Activated CD4-positive, alpha-beta memory T cell treated with anti-CD3 and anti-CD28 coated beads, Interleukin-2, amount 10 ng/mL, durations not matched to agents 7 days and 5 days (primary cell): ENCODE data around the gene SLC25A24. TPM values are rescaled to one million over a fixed set of nuclear protein-coding genes. Genes with fewer than 3 reads are reported as not detected.
"Not testable (repeated sequence)": the region's sequence is repeated elsewhere in the genome, so short reads cannot be mapped to it uniquely, and the experiment has no call there.

ENCODE experiments used
- CTCF ChIA-PET: fragments of 350-600 bp; sonication (Branson Sonifier 250); formaldehyde crosslinking; loops from one replicate; lab custom pipeline; 2021; ENCODE audit warnings: antibody characterized with exemption, inconsistent platforms; lab: Charles Lee
- POLR2A ChIA-PET: fragments of 350-600 bp; sonication (Branson Sonifier 250); formaldehyde crosslinking; loops from one replicate; lab custom pipeline; 2021; ENCODE audit warnings: antibody characterized with exemption; lab: Charles Lee
- DNase-seq: peaks from one replicate; pipeline ENCODE4 v3.0.0-alpha.2; 2020
- H3K27ac Mint-ChIP-seq: one replicate; pipeline ENCODE4 v1.8.0; 2021; ENCODE audit warnings: mild to moderate bottlenecking, mixed read lengths
- H3K27me3 Mint-ChIP-seq: one replicate; pipeline ENCODE4 v1.8.0; 2021; ENCODE audit warnings: mixed read lengths
- H3K36me3 Mint-ChIP-seq: one replicate; pipeline ENCODE4 v1.8.0; 2021; ENCODE audit warnings: low read depth, mixed read lengths
- H3K4me1 Mint-ChIP-seq: one replicate; pipeline ENCODE4 v1.8.0; 2021; ENCODE audit warnings: mixed read lengths
- H3K4me3 Mint-ChIP-seq: one replicate; pipeline ENCODE4 v1.8.0; 2021; ENCODE audit warnings: mild to moderate bottlenecking, mixed read lengths
- H3K9me3 Mint-ChIP-seq: one replicate; pipeline ENCODE4 v1.8.0; 2021; ENCODE audit warnings: mixed read lengths
- total RNA-seq, 2 experiments: library from RNA; stranded (reverse); gene quantifications; one replicate each; pipeline ENCODE4 v1.2.3, GENCODE V29; 2021

The SLC25A24 gene
- total RNA-seq, 2 experiments from 2014 or later, result 32.5 to 33.2 TPM

DNA sequence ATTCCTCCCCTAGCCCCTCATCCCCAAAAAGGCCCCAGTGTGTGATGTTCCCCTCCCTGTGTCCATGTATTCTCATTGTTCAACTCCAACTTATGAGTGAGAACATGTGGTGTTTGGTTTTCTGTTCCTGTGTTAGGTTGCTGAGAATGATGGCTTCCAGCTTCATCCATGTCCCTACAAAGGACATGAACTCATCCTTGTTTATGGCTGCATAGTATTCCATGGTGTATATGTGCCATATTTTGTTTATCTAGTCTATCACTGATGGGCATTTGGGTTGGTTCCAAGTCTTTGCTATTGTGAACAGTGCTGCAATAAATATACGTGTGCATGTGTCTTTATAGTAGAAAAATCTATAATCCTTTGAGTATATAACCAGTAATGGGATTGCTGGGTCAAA is 55.6 kb downstream of the SLC25A24 start:
- H3K27ac Mint-ChIP-seq, H3K4me1 Mint-ChIP-seq, CTCF ChIA-PET, H3K4me3 Mint-ChIP-seq, H3K27me3 Mint-ChIP-seq, H3K9me3 Mint-ChIP-seq, DNase-seq, POLR2A ChIA-PET: not testable (repeated sequence)
- H3K36me3 Mint-ChIP-seq, result peaks cover 64% of the 10 kb centered on the region

DNA sequence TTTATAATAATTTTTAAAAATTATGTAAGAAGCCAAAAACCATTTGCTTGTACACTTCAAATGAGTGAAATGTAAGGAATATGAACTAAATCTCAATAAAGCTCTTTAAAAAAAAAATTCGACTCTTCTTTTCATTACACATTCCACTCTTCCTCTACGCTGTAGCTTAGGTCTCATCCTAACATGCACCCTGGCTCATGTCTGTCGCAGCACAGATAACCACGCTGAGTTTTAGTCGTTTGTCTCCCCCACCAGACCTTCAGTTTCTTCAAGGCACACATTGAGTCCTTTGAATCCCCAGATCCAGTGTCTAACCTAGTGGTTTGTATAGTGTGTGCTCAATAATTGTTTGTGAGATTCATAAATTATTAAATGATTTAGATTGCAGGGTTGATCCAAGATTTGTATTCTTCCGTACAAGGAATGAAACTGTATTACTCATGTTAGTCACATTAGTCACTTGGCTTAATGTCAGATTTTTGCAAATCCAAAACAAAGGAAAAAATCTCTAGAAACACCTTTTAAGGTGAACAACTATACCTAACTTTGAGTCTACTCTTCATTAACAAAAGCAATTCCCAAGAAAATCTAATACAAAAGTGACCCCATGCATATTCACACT is 57.3 kb downstream of the SLC25A24 start:
- POLR2A ChIA-PET, result no interaction called here
- no peak overlapping the region for H3K27ac Mint-ChIP-seq

DNA sequence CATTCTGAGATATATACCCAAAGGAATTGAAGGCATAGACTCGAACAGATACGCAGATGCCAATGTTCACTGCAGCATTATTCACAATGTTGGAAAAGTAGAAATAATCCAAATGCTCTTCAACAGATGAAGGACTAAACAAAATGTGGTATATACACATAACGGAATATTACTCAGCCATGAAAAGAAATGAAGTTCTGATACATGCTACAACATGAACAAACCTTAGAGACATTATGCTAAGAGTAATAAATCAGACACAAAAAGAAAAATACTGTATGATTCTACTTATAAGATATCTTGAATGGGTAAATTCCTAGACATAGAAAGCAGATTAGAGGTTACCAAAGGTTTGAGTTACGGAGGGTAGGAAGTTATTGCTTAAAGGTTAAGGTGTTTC is 57.9 kb downstream of the SLC25A24 start:
- H3K27ac Mint-ChIP-seq, result no peak overlapping the region
- no peaks in the 10 kb centered on the region for H3K27me3 Mint-ChIP-seq
- CTCF ChIA-PET, result interaction anchor here (0.5 kb wide), 1 partner anchor 1002 kb away, joined by 4 read pairs; no protein-coding TSS in a partner anchor
- H3K36me3 Mint-ChIP-seq, result peaks cover 60% of the 10 kb centered on the region
- no peak overlapping the region for H3K4me3 Mint-ChIP-seq
- H3K9me3 Mint-ChIP-seq, result no peaks in the 10 kb centered on the region
- H3K4me1 Mint-ChIP-seq, result no peaks in the 10 kb centered on the region
- no peak for DNase-seq
- POLR2A ChIA-PET, result no interaction called here

More for the DNA sequence above, 57.3 kb downstream of the SLC25A24 start:
- H3K4me3 Mint-ChIP-seq, result no peak overlapping the region
- CTCF ChIA-PET, result no interaction called here
- no peaks in the 10 kb centered on the region for H3K4me1 Mint-ChIP-seq
- H3K36me3 Mint-ChIP-seq, result peaks cover 62% of the 10 kb centered on the region
- DNase-seq, result no peak
- no peaks in the 10 kb centered on the region for H3K27me3 Mint-ChIP-seq
- H3K9me3 Mint-ChIP-seq, result no peaks in the 10 kb centered on the region

DNA sequence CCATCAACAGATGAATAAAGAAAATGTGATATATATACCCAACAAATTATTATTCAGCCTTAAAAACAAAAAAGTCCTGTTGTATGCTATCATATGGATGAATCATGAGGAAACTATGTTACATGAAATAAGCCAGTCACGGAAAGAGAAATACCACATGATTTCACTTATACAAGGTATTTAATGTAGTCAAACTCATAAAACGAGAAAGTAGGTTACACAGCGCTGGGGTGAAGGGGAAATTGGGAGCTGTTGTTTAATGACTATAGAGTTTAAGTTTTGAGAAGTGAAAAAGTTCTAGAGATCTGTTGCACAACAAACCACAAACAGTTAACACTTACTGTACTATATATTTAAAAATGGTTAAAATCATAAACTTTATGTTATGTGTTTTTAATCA is 58.5 kb downstream of the SLC25A24 start:
- Mint-ChIP-seq H3K36me3 (peaks cover 56% of the 10 kb centered on the region), H3K27ac (no peak overlapping the region), H3K27me3 (no peaks in the 10 kb centered on the region), H3K9me3 (no peaks in the 10 kb centered on the region), H3K4me1 (no peaks in the 10 kb centered on the region), H3K4me3 (no peak overlapping the region)
- ChIA-PET POLR2A (no interaction called here), CTCF (interaction anchor here (0.5 kb wide), 1 partner anchor 1001 kb away, joined by 4 read pairs; no protein-coding TSS in a partner anchor)
- DNase-seq, result no peak

DNA sequence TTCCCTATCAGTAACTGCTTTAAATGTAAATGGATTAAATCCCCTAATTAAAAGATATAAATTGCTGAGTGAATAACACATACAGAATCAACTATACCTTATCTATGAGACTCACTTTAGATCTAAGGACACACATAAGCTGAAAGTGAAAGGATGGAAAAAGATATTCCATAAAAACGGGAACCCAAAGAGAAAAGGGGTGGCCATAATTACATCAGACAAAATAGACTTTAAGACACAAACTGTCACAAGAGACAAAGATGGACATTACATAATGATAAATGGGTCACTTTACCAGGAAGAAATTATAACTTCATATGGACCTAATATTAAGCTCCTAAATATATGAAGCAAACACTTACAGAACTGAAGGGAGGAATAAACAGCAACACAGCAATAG is 59.2 kb downstream of the SLC25A24 start:
- no peak for DNase-seq
- ChIA-PET CTCF (interaction anchor here (0.7 kb wide), 1 partner anchor 551 kb away, joined by 3 read pairs; no protein-coding TSS in a partner anchor), POLR2A (no interaction called here)
- Mint-ChIP-seq H3K27me3 (no peaks in the 10 kb centered on the region), H3K27ac (no peak overlapping the region), H3K36me3 (peaks cover 53% of the 10 kb centered on the region), H3K9me3 (no peaks in the 10 kb centered on the region), H3K4me3 (no peak overlapping the region), H3K4me1 (no peaks in the 10 kb centered on the region)

DNA sequence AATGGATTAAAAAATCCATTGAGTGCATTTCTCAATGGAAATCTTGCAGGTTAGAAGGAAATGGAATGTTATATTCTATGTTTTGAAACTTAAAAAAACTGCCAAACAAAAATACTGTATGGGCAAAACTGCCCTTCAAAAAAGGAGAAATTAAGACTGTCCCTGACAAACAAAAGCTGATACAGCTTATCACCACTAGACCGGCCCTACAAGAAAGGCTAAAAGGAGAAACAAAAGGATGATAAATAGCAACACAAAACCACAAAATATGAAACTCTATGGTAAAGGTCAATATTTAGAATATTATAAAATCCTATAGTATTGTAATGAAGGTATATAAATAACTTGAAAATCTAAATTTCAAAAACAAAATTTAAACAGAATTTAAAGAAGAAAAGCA is 60.0 kb downstream of the SLC25A24 start:
- H3K36me3 Mint-ChIP-seq, result peaks cover 45% of the 10 kb centered on the region
- CTCF ChIA-PET, result no interaction called here
- POLR2A ChIA-PET, result no interaction called here
- H3K4me3 Mint-ChIP-seq, result no peak overlapping the region
- no peaks in the 10 kb centered on the region for H3K27me3 Mint-ChIP-seq
- H3K4me1 Mint-ChIP-seq, result no peaks in the 10 kb centered on the region
- no peaks in the 10 kb centered on the region for H3K9me3 Mint-ChIP-seq
- H3K27ac Mint-ChIP-seq, result no peak overlapping the region
- no peak for DNase-seq

DNA sequence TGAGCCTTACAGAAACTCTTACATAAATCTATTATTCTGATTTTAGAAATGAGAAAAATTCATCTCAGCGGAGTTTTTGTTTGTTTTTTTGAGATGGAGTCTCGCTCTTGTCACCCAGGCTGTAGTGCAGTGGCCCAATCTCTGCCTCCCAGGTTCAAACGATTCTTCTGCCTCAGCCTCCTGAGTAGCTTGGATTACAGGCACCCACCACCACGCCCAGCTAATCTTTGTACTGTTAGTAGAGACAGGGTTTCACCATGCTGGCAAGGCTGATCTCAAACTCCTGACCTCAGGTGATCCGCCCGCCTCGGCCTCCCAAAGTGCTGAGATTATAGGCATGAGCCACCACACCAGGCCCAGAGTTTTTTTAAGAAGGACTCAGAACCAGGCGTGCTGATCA is 60.6 kb downstream of the SLC25A24 start:
- CTCF ChIA-PET, H3K4me3 Mint-ChIP-seq, DNase-seq, H3K9me3 Mint-ChIP-seq, H3K4me1 Mint-ChIP-seq, H3K27ac Mint-ChIP-seq, POLR2A ChIA-PET, H3K27me3 Mint-ChIP-seq: not testable (repeated sequence)
- H3K36me3 Mint-ChIP-seq, result peaks cover 44% of the 10 kb centered on the region

DNA sequence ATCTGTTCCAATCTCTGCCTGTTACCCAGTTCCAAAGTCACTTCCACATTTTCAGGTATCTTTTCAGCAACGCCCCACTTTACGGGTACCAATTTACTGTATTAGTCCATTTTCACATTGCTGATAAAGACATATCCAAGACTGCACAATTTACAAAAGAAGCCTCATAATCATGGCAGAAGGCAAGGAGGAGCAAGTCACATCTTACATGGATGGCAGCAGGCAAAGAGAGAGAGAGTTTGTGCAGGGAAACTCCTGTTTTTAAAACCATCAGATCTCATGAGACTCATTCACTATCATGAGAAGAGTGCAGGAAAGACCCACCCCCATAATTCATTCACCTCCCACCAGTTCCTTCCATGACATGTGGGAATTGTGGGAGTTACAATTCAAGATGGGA is 67.0 kb downstream of the SLC25A24 start:
- H3K27me3 Mint-ChIP-seq, H3K9me3 Mint-ChIP-seq, H3K4me1 Mint-ChIP-seq, H3K4me3 Mint-ChIP-seq, POLR2A ChIA-PET, DNase-seq, H3K27ac Mint-ChIP-seq, CTCF ChIA-PET: not testable (repeated sequence)
- peaks cover 38% of the 10 kb centered on the region for H3K36me3 Mint-ChIP-seq

DNA sequence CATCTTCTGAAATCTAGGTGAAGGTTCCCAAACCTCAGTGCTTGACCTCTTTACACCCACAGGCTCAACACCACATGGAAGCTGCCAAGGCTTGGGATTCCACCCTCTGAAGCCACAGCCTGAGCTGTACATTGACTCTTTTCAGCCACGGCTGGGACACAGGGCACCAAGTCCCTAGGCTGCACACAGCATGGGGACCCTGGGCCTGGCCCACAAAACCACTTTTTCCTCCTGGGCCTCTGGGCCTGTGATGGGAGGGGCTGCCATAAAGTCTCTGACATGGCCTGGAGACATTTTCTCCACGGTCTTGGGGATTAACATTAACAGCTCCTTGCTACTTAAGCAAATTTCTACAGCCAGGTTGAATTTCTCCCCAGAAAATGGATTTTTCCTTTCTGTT is 67.8 kb downstream of the SLC25A24 start:
- H3K9me3 Mint-ChIP-seq, H3K4me3 Mint-ChIP-seq, H3K4me1 Mint-ChIP-seq, POLR2A ChIA-PET, H3K27me3 Mint-ChIP-seq, DNase-seq, H3K27ac Mint-ChIP-seq, CTCF ChIA-PET: not testable (repeated sequence)
- peaks cover 32% of the 10 kb centered on the region for H3K36me3 Mint-ChIP-seq

DNA sequence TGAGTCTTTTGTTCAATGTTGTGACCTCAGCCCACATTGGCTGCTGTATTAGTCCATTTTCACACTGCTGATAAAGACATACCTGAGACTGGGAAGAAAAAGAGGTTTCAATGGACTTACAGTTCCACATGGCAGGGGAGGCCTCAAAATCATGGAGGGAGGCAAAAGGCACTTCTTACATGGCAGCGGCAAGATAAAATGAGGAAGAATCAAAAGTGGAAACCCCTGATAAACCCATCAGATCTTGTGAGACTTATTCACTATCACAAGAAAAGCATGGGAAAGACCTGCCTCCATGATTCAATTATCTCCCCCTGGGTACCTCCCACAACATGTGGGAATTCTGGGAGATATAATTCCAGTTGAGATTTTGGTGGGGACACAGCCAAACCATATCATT is 68.9 kb downstream of the SLC25A24 start:
- H3K4me1 Mint-ChIP-seq, POLR2A ChIA-PET, H3K4me3 Mint-ChIP-seq, H3K27ac Mint-ChIP-seq, CTCF ChIA-PET, H3K9me3 Mint-ChIP-seq, DNase-seq, H3K27me3 Mint-ChIP-seq: not testable (repeated sequence)
- H3K36me3 Mint-ChIP-seq, result peaks cover 26% of the 10 kb centered on the region

DNA sequence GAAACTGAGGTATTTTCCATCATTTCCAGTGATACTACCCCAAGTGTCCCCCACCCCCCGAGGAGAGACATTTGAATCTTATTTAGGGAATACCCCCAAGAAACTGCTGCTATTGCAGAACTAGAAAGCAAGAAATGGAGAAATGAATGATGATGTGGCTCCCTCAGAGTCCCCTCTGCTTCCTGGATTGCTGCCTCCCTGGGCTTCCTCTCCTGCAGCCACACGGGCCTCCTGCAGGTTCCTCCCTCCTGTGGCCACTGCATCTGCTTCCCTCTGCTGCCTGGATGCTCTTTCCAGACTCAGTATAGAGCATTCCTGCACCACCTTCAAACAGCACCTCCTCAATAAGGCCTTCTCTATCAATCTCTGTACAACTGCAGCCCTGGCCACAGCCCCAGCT is 69.3 kb downstream of the SLC25A24 start:
- Mint-ChIP-seq H3K9me3 (peaks cover 6% of the 10 kb centered on the region), H3K27ac (no peak overlapping the region), H3K4me3 (no peak overlapping the region), H3K36me3 (peaks cover 25% of the 10 kb centered on the region), H3K27me3 (no peaks in the 10 kb centered on the region), H3K4me1 (no peaks in the 10 kb centered on the region)
- ChIA-PET POLR2A (interaction anchor here (1.2 kb wide), 1 partner anchor 167 kb away, joined by 3 read pairs; no protein-coding TSS in a partner anchor), CTCF (no interaction called here)
- no peak for DNase-seq

DNA sequence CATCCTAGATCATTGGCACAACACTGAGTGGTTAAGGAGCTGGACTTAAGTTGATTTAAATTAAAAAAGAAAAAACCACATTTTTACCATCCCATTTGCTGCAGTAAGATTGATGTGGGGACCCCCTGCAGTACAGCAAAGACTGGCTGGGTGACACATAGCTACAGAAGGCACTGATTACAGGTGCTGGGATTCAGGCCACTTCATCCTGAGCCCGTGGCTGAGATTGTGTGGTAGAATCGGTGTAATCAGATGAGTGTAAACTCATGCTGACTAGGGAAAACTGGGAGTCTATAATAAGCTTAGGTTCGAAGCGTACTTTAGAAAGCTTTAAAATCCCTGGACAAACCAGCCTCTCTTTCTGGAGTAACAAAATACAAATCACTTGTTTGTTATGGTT is 70.1 kb downstream of the SLC25A24 start:
- ChIA-PET POLR2A (interaction anchor here (1.2 to 1.5 kb wide), 2 partner anchors 70 to 166 kb away, joined by 3 read pairs; partner anchors contain the start of gene SLC25A24), CTCF (interaction anchor here (8.0 kb wide), 1 partner anchor 348 kb away, joined by 250 read pairs; no protein-coding TSS in a partner anchor)
- Mint-ChIP-seq H3K4me1 (no peaks in the 10 kb centered on the region), H3K4me3 (no peak overlapping the region), H3K9me3 (peaks cover 6% of the 10 kb centered on the region), H3K27ac (no peak overlapping the region), H3K36me3 (peaks cover 25% of the 10 kb centered on the region), H3K27me3 (no peaks in the 10 kb centered on the region)
- no peak for DNase-seq

DNA sequence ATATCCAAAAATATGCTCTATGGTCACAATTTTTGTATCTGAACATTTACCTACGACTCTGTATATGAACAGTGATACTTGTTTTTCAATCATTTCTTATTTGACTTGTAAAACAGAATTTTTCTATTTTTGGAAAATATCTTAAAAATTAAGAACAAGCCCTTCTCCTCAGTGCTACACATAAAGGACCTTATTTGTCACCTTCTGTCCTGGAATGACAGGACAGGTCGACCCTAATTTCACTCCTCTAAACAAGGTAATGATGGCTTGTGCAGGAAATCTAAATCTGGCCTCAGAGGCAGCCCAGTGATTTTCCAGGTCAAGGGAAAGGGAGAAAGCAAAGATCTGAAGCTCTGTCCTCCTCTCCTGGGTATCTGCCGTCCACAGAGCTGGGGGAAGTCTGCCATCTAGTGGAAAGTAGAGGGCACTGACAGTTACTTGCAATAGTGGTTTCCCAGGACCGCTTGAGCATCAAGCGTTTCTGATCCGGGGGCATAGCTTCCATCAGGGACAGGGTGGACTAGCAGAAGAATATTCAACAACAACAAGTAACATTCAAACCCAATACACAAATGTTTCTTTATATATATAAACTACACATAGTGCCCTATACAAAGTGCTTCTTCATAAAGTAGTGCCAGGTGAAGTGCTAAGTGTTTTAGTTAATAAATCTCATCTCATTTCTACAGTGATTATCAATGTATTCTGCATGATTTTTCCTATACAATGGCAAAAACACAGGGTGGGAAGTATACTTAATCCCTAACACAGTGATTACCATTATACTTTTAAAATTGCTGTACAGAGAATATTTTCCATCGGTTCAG is 74.6 kb downstream of the SLC25A24 start:
- DNase-seq, result peak; percentile 66
- Mint-ChIP-seq H3K9me3 (no peaks in the 10 kb centered on the region), H3K27me3 (no peaks in the 10 kb centered on the region), H3K27ac (no peak overlapping the region), H3K36me3 (no peaks in the 10 kb centered on the region), H3K4me3 (no peak overlapping the region), H3K4me1 (no peaks in the 10 kb centered on the region)
- ChIA-PET CTCF (interaction anchor here (0.6 to 8.0 kb wide), 13 partner anchors 57 to 351 kb away, joined by 3 to 250 read pairs (median 4); partner anchors contain the start of gene SLC25A24), POLR2A (interaction anchor here (1.0 to 1.9 kb wide), 3 partner anchors 160 to 343 kb away, joined by 3 to 20 read pairs (median 6); partner anchors contain the start of gene VAV3)
